Measurements from ENCODE around the gene SRRM3.
"Not testable (repeated sequence)": the region's sequence is repeated elsewhere in the genome, so short reads cannot be mapped to it uniquely, and the experiment has no call there.

Gene SRRM3, protein sequence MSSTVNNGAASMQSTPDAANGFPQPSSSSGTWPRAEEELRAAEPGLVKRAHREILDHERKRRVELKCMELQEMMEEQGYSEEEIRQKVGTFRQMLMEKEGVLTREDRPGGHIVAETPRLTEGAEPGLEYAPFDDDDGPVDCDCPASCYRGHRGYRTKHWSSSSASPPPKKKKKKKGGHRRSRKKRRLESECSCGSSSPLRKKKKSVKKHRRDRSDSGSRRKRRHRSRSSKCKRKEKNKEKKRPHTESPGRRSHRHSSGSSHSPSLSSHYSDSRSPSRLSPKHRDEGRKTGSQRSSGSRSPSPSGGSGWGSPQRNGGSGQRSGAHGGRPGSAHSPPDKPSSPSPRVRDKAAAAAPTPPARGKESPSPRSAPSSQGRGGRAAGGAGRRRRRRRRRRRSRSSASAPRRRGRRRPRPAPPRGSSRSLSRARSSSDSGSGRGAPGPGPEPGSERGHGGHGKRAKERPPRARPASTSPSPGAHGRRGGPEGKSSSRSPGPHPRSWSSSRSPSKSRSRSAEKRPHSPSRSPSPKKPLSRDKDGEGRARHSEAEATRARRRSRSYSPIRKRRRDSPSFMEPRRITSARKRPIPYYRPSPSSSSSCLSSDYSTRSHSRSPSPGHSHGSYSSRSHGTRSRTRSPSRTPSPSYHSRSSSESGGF
- total RNA-seq = 0 to 0.43 (median 0.07) reads per million in 18 experiments

DNA sequence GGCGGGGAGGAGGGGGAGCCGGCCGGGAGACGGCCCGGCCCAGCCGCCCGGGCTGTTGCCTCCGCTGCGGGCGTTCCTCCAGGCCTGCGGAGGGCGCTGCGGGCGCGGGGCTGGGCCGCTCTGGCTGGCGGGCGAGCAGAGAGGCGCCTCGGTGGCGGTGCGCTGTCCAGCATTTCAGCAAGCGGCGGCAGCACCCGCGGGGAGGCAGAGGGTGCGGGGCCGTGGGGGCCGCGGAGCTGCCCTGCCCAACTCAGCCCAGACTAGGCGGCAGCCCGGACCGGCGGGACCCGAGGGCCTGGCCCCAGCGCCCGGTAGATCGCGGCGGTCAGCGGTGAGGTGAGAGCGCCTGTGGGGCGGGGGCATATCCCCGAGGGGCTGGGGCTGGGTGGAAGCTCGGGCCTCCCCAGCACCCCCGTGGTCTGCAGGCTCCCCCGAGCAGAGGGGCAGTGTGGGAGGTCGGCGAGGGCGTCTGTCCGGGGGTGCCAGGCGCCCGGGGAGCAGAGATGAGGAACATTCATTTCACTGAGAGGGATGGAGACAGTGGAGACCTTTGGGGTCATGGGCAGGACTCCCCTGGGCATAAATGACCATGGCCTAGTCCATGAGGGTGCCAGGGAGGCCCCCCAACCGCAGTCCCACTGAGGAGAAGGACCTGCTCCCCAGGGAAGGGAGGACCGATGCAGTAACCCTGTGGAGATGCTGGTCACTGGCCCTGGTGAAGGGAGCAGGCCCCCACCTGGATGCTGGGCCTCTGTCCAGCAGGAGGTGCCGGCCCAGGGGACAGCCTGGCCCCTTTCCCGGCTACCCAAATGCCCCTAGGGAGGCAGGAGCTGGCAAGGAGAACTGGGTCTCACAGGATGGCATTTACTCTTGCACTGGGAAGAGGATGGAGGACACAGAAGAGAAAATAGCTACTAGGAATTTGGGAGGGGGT lies at the start of gene SRRM3:
Gene SRRM3, plus strand, starts transcription at position 165 of the 934 bp plus-strand sequence. CDS start 33,171 bp downstream, outside the sequence.
- peak; percentile 70 to 79 for DNase-seq

DNA sequence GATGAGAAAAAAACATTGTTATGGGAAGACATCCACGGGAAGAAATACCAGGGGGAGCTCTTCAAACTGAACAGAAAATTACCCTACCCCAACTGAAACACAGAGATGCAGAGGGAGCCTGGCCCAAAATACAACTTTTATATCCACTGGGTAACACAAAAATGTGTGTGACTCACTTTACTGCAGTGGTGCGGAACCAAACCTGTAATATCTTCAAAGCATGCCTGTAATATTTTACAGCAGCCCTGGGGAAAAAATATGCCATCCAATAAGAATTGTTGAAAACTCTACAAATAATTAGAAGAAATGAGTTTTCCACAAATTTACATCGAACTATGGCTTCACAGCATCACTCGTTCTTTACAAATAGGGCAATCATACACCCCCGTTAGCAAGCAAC lies 49.8 kb upstream of the SRRM3 start:
- no peak for DNase-seq

DNA sequence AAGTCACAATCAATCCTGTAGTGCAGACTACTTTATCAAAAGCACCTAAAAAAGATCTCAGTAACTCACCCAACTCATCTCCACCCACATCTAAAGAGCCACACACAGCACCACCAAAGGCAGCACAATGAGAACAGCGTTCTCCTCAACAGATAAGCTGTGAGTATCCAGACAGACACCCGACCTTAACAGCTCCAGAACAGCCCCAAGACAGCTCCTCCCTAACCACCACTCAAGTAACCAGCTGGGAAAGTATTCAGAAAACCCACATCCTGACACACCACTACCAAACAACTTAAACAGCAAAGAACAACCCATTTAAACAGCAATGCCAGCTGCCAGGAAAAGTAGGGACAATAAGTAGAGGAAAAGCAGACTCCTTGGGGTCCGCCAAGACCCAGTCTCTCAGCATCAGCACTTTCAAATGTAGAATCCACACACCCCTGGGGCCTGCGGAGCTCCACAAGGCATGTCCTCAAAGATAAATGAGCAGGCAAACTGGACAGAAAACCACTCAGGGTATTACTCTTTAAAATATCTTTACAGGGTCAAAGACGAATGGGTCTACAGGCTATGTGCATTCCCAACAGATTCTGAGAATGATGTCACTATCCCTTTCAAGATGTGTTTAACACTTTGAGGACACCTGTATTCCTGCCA lies 48.0 kb upstream of the SRRM3 start:
- not testable (repeated sequence) for DNase-seq

DNA sequence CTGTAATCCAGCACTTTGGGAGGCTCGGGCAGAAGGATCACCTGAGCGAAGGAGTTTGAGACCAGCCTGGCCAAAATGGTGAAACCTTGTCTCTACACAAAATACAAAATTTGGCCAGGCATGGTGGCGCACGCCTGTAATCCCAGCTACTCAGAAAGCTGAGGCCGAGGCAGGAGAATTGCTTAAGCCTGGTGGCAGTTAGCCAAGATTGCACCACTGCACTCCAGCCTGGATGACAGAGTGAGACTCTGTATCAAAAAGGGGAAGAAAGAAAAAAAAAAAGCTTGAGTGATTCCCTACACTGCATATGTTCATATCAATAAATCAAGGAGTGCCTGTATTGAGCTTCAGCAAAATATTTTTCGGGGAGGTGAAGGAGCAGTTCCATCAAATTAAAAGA lies 45.8 kb upstream of the SRRM3 start:
- peak; percentile 92 to 96 for DNase-seq

DNA sequence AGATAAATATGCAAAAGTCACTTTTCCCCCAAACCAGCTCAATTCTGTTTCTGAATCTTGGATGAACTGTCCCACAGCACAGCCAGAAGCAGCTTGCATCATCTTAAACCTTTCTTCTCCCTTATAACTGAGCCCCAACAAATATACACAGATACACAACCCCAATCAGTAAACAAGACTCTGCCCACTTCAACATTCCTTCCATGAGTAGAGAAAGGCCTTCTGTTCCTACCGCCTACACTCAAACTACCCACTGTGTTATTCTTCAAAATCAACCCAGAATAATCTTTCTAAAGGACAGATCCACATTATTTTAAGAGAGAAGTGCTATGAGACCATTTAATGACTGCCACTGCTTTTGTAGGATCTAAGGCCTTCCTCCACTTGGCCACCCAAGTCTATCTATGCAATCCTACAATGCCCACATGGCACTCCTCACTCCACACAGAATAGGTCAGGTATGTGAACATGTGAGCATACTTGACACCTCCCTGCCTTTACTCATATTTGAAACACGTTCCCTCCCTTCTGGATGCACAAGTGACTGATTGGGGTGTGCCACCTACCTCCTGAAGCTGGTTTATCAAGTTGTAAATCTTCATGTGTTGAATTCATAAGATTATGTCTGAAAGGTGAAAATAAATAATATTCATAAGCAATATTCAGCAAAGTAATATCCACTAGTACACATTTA lies 44.6 kb upstream of the SRRM3 start:
- DNase-seq = peak in 1 of 2 donors; percentile 14

DNA sequence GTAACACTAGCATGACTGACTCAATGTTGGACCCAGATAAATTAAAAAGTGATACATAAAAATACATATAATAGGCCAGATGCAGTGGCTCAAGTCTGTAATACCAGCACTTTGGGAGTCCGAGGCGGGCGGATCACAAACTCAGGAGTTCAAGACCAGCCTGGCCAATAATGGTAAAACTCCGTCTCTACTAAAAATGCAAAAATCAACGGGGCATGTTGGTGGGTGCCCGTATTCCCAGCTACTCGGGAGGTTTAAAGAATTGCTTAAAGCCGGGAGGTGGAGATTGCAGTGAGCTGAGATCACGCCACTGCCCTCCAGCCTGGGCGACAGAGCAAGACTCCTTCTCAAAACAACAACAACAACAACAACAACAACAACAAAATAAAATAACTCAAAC lies 43.3 kb upstream of the SRRM3 start:
- not testable (repeated sequence) for DNase-seq

DNA sequence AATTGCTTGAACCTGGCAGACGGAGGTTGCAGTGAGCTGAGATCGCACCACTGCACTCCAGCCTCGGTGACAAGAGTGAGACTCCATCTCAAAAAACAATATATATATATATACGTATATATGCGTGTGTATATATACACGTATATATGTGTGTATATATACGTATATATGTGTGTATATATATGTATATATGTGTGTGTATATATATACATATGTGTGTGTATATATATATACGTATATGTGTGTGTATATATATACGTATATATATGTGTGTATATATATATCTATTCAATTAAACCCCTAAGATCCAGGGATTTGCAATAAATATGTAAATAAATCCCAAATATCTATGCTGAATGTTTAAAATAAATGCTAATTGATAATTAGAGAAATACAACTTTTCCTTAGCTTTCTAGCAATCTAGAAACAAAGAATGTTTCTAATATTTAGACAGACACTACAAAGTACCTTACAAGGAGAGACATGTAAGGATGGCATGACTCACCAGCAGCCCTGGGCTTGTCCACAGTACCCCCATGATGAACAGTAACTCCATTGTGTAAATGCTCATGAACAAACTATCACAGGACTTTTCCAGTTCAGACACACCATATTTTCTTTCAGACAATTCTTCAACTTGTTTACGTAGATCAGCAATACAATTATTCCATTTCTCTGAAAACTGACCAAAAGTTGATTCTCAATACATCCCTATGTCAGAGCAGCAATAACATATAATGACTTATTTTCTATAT lies 39.1 kb upstream of the SRRM3 start:
- not testable (repeated sequence) for DNase-seq

DNA sequence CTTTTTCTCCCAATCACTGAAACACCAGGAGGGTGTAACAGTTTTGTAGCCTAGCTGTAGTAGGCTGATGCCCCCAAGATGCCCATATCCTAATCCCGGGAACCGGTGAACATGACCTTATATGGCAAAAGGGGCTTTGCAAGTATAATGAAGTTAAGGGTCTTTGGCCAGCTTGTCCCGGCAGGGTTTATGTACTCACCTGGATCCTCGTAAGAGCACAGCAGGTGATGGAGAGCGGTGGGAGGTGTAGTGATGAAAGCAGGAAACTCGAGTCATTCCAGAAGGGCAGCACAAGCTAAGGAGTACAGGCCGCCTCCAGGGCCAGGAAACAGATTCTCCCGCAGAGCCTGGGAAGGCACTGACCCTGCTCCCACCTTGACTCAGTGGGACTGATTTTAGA lies 37.9 kb upstream of the SRRM3 start:
- DNase-seq = not testable (repeated sequence)

DNA sequence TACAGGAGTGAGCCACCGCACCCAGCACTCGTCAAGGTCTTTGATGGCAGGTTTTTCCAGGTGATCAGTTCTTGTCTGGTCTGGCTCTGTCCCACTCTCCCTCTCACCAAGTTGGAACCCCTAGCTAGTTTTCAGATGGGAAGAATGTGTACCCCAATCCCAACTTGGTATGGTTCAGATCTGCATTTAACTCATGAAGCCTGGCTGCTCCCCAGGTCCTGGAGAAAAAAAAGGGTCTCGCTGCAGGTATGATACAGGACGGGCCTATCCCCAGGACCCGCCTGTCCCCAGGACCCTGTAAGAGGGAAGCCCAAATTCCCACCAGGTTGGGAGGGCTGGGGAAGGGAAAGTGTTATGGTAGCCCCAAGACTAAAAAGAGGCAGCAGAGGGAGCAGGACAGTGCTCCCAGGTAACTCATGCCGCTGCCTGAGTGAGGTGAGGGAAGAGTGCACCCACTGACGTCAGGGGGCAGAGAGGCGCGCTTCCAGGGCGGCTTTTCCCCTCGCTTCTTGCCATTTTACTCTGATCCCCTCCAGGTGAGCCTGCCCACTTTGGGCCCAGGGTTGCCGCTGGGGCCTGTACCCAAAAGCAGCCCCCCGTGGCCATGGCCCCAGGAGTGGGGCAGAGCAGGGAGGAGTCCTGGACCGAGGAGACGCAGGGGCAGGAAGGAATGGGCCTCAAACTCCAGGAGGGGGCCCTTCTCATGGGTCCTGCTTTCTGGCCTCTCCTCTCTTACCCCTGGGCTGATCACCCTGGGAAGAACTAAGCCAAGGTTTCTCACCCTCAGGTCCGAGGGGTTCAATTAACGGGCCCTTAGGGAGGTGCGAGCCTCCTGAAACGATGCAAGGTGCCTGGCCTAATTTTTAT lies 36.4 kb upstream of the SRRM3 start:
- no peak for DNase-seq

DNA sequence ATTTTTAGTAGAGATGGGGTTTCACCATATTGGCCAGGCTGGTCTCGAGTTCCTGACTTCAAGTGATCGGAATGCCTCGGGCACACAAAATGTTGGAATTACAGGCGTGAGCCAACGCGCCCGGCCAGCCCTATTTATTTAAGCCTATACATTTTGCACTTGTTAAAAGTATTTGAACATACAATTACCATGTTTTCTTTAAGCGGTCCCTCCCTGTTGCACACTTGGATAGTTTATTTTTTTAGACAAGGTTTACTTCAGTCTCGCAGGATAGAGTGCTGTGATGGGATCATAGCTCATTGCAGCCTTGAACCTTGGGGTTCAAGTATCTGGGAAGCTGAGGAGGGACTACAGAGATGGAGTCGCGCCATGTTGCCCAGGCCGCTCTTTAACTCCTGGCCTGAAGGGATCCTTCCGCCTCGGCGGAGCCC lies 35.7 kb upstream of the SRRM3 start:
- DNase-seq = no peak

DNA sequence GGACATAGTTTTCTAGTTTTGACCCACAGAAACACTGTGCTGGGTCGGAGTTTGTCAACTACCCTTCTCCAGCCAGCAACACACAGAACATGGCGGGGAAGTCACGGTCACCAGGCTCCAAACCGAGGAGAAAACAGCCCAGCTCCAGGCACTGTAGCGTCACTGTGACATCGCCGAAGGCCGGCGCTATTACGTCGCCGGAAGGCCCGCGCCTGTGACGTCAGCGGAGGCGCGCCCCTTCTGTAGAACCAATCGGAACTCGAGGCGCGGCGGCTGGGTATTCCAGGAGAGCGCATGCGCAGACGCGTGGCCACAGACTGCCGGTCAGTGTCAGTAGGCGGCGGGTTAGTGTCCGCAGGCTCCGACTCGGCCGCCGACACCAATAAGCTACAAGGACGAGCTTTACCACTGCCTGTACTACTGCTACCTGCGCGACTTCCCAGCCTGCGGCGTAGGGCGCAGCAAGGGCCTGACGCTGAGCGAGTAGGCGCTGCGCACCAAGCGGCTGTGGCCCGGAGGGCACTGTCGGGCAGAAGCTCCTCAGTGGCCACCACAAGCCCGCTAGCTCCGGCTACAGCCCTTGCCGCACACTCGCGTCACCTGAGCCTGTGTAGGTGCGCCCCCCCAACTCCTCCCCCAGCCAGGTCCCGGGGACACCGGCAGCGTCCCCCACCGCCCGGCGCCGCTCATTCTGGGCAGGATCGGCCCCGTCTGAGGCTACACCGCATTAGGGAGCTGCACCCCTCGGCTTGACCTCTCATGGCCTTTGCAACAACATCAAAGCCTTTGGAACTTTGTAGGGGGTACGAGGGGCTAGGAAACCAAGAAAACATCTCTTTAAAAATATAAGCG lies 35.1 kb upstream of the SRRM3 start:
- DNase-seq = peak; percentile 98

DNA sequence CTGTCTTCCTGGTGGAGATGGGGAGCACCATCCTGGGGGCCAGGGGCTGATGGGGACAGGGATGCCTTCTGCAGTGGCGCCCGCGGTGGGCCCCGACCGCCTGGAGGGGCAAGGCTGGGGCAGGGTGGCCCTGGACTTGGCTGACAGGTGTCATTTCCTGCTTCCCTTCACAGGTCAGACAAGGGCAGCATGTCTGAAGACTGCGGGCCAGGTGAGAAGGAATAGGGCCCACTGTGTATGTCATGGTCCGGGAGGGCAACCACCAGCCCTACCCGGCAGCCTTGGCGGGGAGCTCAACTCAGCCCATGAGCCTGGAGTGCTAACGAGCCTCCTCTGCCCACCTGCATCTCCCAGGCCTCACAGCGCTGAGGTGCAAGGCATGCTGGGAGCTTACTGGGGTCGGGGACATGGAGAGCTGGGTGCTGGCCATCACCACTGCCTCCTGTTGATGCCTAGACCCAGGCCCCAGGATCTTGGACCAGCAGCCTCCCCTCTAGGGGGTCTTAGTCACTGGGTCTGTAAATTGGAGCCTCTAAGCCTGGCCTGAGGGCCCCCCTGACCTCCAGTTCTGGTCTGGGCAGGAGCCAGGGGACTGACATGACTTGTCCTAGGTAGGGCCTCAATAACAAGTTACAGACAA lies 28.0 kb upstream of the SRRM3 start:
- no peak for DNase-seq

DNA sequence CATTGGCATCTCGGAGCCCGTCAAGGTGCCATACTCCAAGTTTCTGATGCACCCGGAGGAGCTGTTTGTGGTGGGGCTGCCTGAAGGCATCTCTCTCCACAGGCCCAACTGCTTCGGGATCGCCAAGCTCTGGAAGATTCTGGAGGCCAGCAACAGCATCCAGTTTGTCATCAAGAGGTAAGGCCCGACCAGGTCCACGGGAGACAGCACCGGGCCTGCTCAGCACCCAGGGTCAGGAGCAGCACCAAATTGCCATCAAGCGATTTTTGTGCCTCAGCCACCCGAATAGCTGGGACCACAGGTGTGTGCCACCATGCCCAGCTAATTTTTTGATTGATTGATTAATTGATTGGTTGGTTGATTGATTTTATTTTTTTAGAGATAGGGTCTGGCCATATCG lies 24.7 kb upstream of the SRRM3 start:
- DNase-seq = not testable (repeated sequence)

DNA sequence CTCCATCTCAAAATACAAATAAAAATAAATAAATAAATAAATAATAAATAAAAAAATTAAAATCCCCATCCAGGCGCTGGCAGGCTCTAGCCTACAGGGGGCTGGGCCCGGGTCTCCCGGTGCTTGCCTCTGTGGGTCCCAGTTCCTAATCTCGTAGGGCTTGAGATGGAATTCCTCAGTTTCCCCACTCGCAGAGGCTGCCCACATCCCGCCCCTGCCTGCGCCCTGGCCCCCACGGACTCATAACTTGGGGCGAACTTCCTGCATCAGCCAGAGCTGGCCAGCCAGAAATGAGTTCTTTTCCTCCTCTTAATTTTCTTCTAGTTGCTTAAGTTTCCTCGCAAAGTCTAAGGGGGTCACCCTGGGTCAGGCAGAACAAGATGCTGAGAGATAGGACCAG lies 22.0 kb upstream of the SRRM3 start:
- no peak for DNase-seq

DNA sequence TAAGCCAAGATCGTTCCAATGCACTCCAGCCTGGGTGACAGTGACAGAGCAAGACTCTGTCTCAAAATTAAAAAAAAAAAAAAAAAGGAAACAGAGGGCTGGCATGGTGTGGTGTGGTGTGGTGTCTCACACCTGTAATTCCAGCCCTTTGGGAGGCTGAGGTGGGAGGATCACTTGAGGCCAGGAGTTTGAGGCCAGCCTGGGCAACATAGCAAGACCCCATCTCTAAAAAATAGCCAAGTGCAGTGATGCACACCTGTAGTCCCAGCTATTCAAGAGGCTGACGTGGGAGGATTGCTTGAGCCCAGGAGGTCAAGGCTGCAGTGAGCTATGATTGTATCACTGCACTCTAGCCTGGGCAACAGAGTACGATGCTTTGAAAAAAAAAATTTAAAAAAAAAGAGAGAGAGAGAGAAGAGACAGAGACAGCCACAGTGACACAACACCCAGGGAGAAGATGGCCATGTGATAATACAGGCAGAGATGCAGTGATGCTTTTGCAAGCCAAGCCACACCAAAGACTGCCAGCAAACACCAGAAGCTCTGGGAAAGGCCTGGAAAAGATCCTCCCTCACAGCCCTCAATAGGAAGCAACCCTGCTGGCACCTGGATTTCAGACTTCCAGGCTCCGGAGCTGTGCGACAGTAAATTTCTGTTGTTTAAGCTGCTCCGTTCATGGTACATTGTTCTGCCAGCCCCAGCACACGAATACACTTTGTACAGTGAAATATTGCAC lies 19.3 kb upstream of the SRRM3 start:
- no peak for DNase-seq

DNA sequence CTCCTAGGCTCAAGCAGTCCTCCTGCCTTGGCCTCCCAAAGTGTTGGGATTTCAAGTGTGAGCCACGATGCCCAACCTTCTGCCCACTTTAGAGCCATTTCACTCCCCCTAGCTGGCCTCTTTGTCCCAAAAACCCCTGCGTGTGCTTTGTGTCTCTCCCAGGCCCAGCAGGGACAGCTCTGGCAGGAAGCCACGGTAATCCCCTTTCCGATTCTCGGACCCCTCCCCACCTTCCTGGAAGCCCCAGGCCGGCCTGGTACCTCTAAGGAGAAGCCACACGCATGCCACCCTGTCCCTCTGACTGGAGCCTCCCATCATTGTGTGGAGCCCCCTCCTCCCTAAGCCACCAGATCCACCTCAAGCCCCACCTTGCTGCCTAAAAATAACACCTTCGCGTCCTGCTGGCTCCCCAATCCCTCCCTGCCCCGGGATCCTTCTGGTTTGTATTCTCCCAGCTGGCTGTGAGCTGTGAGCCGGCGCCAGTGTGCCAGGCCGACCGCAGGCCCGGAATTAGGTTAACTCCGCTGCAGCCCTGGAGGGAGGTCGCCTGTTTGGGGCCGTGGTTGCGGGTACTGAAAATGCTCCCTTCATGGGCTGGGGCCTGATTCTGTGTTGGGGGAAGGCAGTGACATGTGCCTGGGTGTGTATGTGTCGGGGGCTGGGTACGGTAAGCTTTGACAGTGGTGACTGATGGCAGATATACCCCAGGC lies 16.4 kb upstream of the SRRM3 start:
- DNase-seq = no peak

DNA sequence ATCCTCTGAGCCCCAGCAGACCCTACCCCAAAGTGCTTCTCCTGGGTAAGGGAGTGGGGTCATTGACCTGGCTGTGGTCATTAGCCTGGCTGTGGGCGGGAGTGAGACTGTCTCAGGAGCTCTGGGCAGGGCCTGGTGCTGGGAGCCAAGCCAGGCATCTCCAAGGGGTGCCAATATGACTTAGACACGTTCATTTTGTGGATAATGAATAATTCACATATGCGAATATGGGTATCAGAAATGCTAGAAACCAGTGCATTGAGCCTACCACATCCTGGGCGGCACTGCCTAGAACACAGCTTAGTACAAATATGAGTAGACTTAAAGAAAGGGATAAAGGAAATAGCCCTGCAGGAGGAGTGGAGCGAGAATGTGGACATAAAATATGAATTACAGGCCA lies 14.4 kb upstream of the SRRM3 start:
- no peak for DNase-seq
